Erythroblast (primary cell): Measurements from ENCODE around the gene PAX2.

ENCODE experiments used
- GATA1 ChIP-seq: IDR thresholded peaks from 2 replicates; pipeline ENCODE4 v1.6.1; 2011; ENCODE audit warnings: low read depth, mild to moderate bottlenecking, control low read depth, low read length, moderate library complexity
- POLR2A ChIP-seq: IDR thresholded peaks from 2 replicates; pipeline ENCODE4 v1.6.1; 2011; ENCODE audit warnings: mild to moderate bottlenecking, low read length

GRCh38 chr10:100800931-100801330, 55.5 kb downstream of the PAX2 start:
- TF ChIP-seq POLR2A (no peak), GATA1 (no peak)
